Choroid plexus epithelial cell (primary cell): ENCODE data around the gene NT5C.
"Not testable (repeated sequence)": the region's sequence is repeated elsewhere in the genome, so short reads cannot be mapped to it uniquely, and the experiment has no call there.

ENCODE experiments used
- DNase-seq: peaks from one replicate; pipeline ENCODE4 v3.0.0-alpha.2; 2010; ENCODE audit warnings: low read depth
- H3K4me3 ChIP-seq: 2 replicates; pipeline ENCODE4 v1.5.1; 2011; ENCODE audit warnings: low read depth, mild to moderate bottlenecking, control low read depth, low read length, moderate library complexity
- CTCF ChIP-seq: conservative IDR thresholded peaks from 2 replicates; pipeline ENCODE4 v1.5.1; 2011; ENCODE audit warnings: low read depth, mild to moderate bottlenecking, control low read depth, inconsistent platforms, low read length, moderate library complexity

The NT5C gene

GRCh38 chr17:75163074-75163473 is 31.5 kb upstream of the NT5C start:
- DNase-seq: no peak
- H3K4me3 ChIP-seq: no peak overlapping the region
- no peak for TF ChIP-seq CTCF

GRCh38 chr17:75160211-75160610 is 28.7 kb upstream of the NT5C start:
- no peak for TF ChIP-seq CTCF
- no peak for DNase-seq
- H3K4me3 ChIP-seq: no peak overlapping the region

GRCh38 chr17:75159196-75160031 is 27.9 kb upstream of the NT5C start:
- TF ChIP-seq CTCF: no peak
- peak; percentile 69 for DNase-seq
- no peak overlapping the region for H3K4me3 ChIP-seq

- DNase-seq, H3K4me3 ChIP-seq: not testable (repeated sequence)
Measured at GRCh38 chr17:75158480-75158879, 26.9 kb upstream of the NT5C start.

- no peak for TF ChIP-seq CTCF
- no peak overlapping the region for H3K4me3 ChIP-seq
- DNase-seq: no peak
Measured at GRCh38 chr17:75155191-75155601, 23.7 kb upstream of the NT5C start.

GRCh38 chr17:75154195-75155106 is 22.9 kb upstream of the NT5C start, which contains the start of gene JPT1:
TSS of gene JPT1 (minus strand) at chr17:75154512. CDS start at chr17:75154397, 115 bp downstream.
- peak within 1 kb of the TSS; percentile 89 for H3K4me3 ChIP-seq
- DNase-seq: peak; percentile 99
- no peak for TF ChIP-seq CTCF

- DNase-seq: no peak
- no peak for TF ChIP-seq CTCF
Measured at GRCh38 chr17:75153780-75154194, 22.2 kb upstream of the NT5C start.

More at GRCh38 chr17:75153780-75154194, 22.2 kb upstream of the NT5C start:
- peak overlapping the region; percentile 89 for H3K4me3 ChIP-seq
